Hepatocyte (in vitro differentiated cells): ENCODE data around the gene EEFSEC.

Experiments used
- CTCF ChIP-seq: fragments of 200-600 bp; sonication (generic); IDR thresholded peaks from 2 replicates; pipeline ENCODE4 v1.5.1; 2016; ENCODE audit warnings: antibody characterized with exemption, mild to moderate bottlenecking; ENCODE audit not compliant: poor library complexity
- EZH2 ChIP-seq: fragments of 200-600 bp; sonication (generic); IDR thresholded peaks from 2 replicates; pipeline ENCODE4 v1.6.1; 2016; ENCODE audit warnings: antibody characterized with exemption, mild to moderate bottlenecking, borderline replicate concordance

- no peak for TF ChIP-seq CTCF
- no peak for TF ChIP-seq EZH2
Observed at GRCh38 chr3:128253150-128253549, 99.9 kb downstream of the EEFSEC start.
